Measurements from ENCODE around the gene HABP4. TPM values are rescaled to one million over a fixed set of nuclear protein-coding genes. Genes with fewer than 3 reads are reported as not detected.
A peak's percentile ranks its signal among the peaks of the same experiment; 100 is the strongest.

Gene HABP4
- total RNA-seq, 1 donor from 2014 or later: 15.4 TPM

DNA sequence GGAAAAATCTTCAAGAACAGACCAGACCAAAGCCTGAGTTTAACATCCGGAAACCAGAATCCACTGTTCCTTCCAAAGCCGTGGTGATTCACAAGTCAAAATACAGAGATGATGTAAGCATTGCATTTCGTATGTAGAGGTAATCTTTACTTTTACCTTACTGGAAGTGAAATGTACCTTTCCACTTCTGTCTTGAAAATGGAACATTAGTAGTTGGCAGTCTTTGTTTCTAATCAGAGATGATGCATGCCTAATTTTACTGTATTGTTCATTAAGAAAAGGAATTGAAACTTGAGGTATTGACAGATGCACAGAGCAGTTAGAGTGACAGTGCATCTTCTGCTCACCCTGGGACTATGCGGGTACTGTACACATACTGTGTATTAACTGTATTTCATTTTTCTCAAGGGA is 34.6 kb downstream of the HABP4 start:
- H3K4me1 Mint-ChIP-seq: peaks cover 9% of the 10 kb centered on the region
- TF ChIP-seq, protein P1, sequence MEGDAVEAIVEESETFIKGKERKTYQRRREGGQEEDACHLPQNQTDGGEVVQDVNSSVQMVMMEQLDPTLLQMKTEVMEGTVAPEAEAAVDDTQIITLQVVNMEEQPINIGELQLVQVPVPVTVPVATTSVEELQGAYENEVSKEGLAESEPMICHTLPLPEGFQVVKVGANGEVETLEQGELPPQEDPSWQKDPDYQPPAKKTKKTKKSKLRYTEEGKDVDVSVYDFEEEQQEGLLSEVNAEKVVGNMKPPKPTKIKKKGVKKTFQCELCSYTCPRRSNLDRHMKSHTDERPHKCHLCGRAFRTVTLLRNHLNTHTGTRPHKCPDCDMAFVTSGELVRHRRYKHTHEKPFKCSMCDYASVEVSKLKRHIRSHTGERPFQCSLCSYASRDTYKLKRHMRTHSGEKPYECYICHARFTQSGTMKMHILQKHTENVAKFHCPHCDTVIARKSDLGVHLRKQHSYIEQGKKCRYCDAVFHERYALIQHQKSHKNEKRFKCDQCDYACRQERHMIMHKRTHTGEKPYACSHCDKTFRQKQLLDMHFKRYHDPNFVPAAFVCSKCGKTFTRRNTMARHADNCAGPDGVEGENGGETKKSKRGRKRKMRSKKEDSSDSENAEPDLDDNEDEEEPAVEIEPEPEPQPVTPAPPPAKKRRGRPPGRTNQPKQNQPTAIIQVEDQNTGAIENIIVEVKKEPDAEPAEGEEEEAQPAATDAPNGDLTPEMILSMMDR (IDR thresholded peaks at IDR 0.05; ENCODE audit: unreplicated experiment): no peak
- H3K27me3 Mint-ChIP-seq (ENCODE audit: low read depth): no peaks in the 10 kb centered on the region
- no peaks in the 10 kb centered on the region for H3K9me3 Mint-ChIP-seq
- H3K4me3 Mint-ChIP-seq: no peak overlapping the region
- DNase-seq (ENCODE audit: low spot score in 2 of 2, unreplicated experiment in 2 of 2): no peak
- no peak overlapping the region for H3K27ac Mint-ChIP-seq
- H3K36me3 Mint-ChIP-seq: peaks cover 34% of the 10 kb centered on the region

DNA sequence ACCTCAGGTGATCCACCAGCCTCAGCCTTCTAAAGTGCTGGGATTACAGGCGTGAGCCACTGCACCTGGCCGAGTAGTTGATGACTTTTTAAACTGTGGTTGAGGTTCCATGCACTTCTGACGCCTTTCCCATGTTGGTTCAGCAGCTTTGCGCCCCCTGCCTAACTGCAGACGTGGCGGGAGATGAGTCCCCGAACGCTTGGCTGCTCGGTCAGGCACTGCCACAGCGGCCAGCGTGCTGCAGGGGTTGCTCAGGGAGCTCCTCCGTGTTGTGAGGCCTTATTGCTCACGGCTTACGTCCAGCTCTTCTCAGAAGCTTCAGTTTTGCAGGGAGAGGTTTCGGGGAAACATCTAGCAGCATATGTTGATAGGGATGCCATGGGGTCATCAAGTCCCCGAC is 35.3 kb downstream of the HABP4 start:
- H3K27ac Mint-ChIP-seq: no peak overlapping the region
- peaks cover 9% of the 10 kb centered on the region for H3K4me1 Mint-ChIP-seq
- no peaks in the 10 kb centered on the region for H3K27me3 Mint-ChIP-seq (ENCODE audit: low read depth)
- H3K36me3 Mint-ChIP-seq: peaks cover 38% of the 10 kb centered on the region
- no peak overlapping the region for H3K4me3 Mint-ChIP-seq
- H3K9me3 Mint-ChIP-seq: no peaks in the 10 kb centered on the region
- DNase-seq (ENCODE audit: low spot score in 2 of 2, unreplicated experiment in 2 of 2): no peak
- TF ChIP-seq, protein P1 (IDR thresholded peaks at IDR 0.05; ENCODE audit: unreplicated experiment): no peak

DNA sequence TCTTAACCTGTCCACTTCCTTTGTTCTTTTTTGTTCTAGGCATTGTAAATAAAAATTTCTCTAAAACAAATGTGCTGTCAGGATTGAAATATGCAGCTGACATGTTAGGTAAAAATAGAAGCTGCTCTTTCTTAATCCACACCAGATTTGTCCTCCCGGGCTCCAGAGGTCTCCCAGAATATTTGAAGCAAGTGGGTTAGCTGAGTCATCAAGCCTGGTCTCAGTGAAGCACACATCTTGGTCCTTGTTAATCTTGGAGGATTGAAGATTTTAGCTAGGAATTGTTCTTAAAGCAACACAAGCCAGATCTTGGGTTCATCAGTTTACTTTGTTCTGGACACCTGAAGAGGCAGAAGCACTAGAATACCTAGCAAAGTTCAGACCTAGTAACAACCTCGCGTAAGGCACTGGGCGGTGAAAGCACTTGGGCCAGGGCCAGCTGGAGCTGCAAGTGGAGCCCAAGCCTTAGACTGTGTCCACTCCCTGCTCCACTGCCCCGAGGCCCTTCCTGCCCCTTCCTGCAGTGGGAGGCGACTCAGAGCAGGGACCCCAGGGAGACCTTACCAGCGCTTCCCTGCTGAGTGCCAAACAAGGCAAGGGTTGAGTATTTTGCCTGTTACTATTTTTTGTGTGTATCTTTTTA is 36.5 kb downstream of the HABP4 start:
- H3K27ac Mint-ChIP-seq: peak overlapping the region; percentile 59
- DNase-seq (ENCODE audit: low spot score in 2 of 2, unreplicated experiment in 2 of 2): no peak
- TF ChIP-seq, protein P1 (IDR thresholded peaks at IDR 0.05; ENCODE audit: unreplicated experiment): no peak

DNA sequence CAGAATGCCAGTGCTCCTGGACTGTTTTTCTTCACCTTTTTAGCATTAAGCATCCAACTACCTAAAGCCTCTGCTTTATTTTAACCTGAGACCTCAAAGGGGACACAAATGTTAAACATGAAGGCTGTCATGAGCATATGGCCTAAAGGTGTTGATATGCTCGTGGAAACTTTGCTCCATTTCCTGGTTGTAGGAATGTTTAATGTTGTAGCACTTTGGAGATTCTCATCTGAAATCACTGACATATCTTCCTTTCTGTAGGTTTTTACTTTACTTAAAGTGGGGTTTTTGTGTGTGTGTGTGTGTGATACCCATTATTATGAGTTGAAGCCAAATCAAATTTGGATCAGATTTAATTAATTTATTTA is 37.0 kb downstream of the HABP4 start:
- H3K4me3 Mint-ChIP-seq: no peak overlapping the region

More for the DNA sequence above, 36.5 kb downstream of the HABP4 start:
- H3K4me3 Mint-ChIP-seq: no peak overlapping the region
- no peaks in the 10 kb centered on the region for H3K9me3 Mint-ChIP-seq
- H3K27me3 Mint-ChIP-seq (ENCODE audit: low read depth): no peaks in the 10 kb centered on the region
- H3K36me3 Mint-ChIP-seq: peaks cover 41% of the 10 kb centered on the region
- H3K4me1 Mint-ChIP-seq: peaks cover 9% of the 10 kb centered on the region

DNA sequence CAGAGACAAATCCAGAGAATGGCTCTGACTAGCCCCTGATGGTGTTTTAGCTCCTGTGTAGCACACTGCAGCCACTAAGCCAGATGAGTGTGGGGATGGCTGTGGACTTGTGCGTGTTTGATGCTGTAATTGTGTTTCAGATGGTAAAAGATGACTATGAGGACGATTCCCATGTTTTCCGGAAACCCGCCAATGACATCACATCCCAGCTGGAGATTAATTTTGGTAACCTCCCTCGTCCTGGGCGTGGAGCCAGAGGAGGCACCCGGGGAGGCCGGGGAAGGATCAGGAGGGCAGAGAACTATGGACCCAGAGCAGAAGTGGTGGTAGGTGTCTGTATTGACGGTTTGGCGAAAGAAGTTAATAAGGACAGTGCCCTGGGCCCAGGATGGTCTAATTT is 38.0 kb downstream of the HABP4 start:
- no peak for DNase-seq (ENCODE audit: low spot score in 2 of 2, unreplicated experiment in 2 of 2)
- peaks cover 36% of the 10 kb centered on the region for H3K36me3 Mint-ChIP-seq
- H3K9me3 Mint-ChIP-seq: no peaks in the 10 kb centered on the region
- TF ChIP-seq, protein P1 (IDR thresholded peaks at IDR 0.05; ENCODE audit: unreplicated experiment): no peak
- no peaks in the 10 kb centered on the region for H3K27me3 Mint-ChIP-seq (ENCODE audit: low read depth)
- H3K4me3 Mint-ChIP-seq: no peak overlapping the region
- peaks cover 11% of the 10 kb centered on the region for H3K4me1 Mint-ChIP-seq
- peak overlapping the region; percentile 67 for H3K27ac Mint-ChIP-seq

More for the DNA sequence above, 37.0 kb downstream of the HABP4 start:
- H3K27ac Mint-ChIP-seq: peak overlapping the region; percentile 59
- H3K36me3 Mint-ChIP-seq: peaks cover 43% of the 10 kb centered on the region
- H3K27me3 Mint-ChIP-seq (ENCODE audit: low read depth): no peaks in the 10 kb centered on the region
- TF ChIP-seq, protein P1 (IDR thresholded peaks at IDR 0.05; ENCODE audit: unreplicated experiment): no peak
- H3K4me1 Mint-ChIP-seq: peaks cover 11% of the 10 kb centered on the region
- DNase-seq (ENCODE audit: low spot score in 2 of 2, unreplicated experiment in 2 of 2): no peak
- no peaks in the 10 kb centered on the region for H3K9me3 Mint-ChIP-seq

Data from mesothelial cell of epicardium (in vitro differentiated cells).